ENCODE measurements around the gene SERTAD3.
"Not testable (repeated sequence)": the region's sequence is repeated elsewhere in the genome, so short reads cannot be mapped to it uniquely, and the experiment has no call there.

SERTAD3 gene

DNA sequence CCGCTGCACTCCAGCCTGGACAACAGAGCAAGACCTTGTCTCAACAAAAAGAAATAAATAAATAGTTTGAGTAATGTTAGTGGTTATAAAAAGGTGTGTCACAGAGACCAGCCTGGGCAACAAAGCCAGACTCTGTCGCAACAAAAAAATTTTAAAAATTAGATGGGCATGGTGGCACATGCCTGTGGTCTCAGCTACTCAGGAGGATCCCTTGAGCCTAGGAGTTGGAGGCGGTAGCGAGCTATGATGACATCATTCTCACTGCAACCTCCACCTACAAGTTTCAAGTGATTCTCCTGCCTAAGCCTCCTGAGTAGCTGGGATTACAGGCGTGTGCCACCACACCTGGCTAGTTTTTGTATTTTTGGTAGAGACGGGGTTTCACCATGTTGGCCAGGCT is 9.8 kb upstream of the SERTAD3 start:
- not testable (repeated sequence) for H3K9me3 ChIP-seq (ENCODE audit: low read length); H3K4me3 ChIP-seq (ENCODE audit: low read depth in 1 of 2, low read length in 2 of 2); H3K27ac ChIP-seq (ENCODE audit: low read depth, low read length); H3K4me1 ChIP-seq (ENCODE audit: insufficient read depth, low read length); H3K9ac ChIP-seq (ENCODE audit: low read length); H3K27me3 ChIP-seq (ENCODE audit: control insufficient read depth in 1 of 2, insufficient read depth in 2 of 2, low read length in 2 of 2)
- H3K36me3 ChIP-seq (ENCODE audit: insufficient read depth, low read length), result peaks cover 14% of the 10 kb centered on the region

- Histone ChIP-seq H3K4me3 (ENCODE audit: low read depth in 1 of 2, low read length in 2 of 2) (no peak overlapping the region), H3K9ac (ENCODE audit: low read length) (no peak overlapping the region), H3K36me3 (ENCODE audit: insufficient read depth, low read length) (peaks cover 15% of the 10 kb centered on the region), H3K27ac (ENCODE audit: low read depth, low read length) (no peak overlapping the region), H3K4me1 (ENCODE audit: insufficient read depth, low read length) (no peaks in the 10 kb centered on the region), H3K27me3 (ENCODE audit: control insufficient read depth in 1 of 2, insufficient read depth in 2 of 2, low read length in 2 of 2) (no peaks in the 10 kb centered on the region), H3K9me3 (ENCODE audit: low read length) (no peaks in the 10 kb centered on the region)
Measured at GRCh38 chr19:40453151-40453735, 9.1 kb upstream of the SERTAD3 start.

DNA sequence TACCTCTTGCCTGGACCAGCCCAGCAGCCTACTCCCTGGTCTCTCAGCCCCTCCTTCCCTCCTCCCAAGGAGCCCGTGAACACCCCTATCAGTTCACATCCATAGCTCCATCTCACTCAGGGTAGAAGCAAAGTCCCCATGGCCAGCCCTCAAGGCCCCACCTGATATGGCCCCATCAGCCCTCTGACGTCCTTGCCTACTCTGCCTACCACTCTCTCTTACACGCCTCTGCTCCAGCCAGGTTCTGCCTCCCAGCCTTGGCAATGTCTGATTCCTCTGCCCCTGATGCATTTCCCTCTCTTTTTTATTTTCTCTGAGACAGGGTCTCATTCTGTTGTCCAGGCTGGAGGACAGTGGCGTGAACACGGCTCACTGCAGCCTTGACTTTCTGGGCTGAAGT is 7.9 kb upstream of the SERTAD3 start:
- H3K9me3 ChIP-seq (ENCODE audit: low read length), result no peaks in the 10 kb centered on the region
- H3K36me3 ChIP-seq (ENCODE audit: insufficient read depth, low read length), result peaks cover 20% of the 10 kb centered on the region
- H3K27ac ChIP-seq (ENCODE audit: low read depth, low read length), result no peak overlapping the region
- H3K4me3 ChIP-seq (ENCODE audit: low read depth in 1 of 2, low read length in 2 of 2), result no peak overlapping the region
- H3K27me3 ChIP-seq (ENCODE audit: control insufficient read depth in 1 of 2, insufficient read depth in 2 of 2, low read length in 2 of 2), result no peaks in the 10 kb centered on the region
- H3K4me1 ChIP-seq (ENCODE audit: insufficient read depth, low read length), result no peaks in the 10 kb centered on the region
- no peak overlapping the region for H3K9ac ChIP-seq (ENCODE audit: low read length)

- peaks cover 20% of the 10 kb centered on the region for H3K36me3 ChIP-seq (ENCODE audit: insufficient read depth, low read length)
- no peaks in the 10 kb centered on the region for H3K9me3 ChIP-seq (ENCODE audit: low read length)
- H3K27ac ChIP-seq (ENCODE audit: low read depth, low read length), result no peak overlapping the region
- no peaks in the 10 kb centered on the region for H3K27me3 ChIP-seq (ENCODE audit: control insufficient read depth in 1 of 2, insufficient read depth in 2 of 2, low read length in 2 of 2)
- no peaks in the 10 kb centered on the region for H3K4me1 ChIP-seq (ENCODE audit: insufficient read depth, low read length)
- no peak overlapping the region for H3K4me3 ChIP-seq (ENCODE audit: low read depth in 1 of 2, low read length in 2 of 2)
- H3K9ac ChIP-seq (ENCODE audit: low read length), result no peak overlapping the region
Measured at GRCh38 chr19:40450664-40451063, 6.5 kb upstream of the SERTAD3 start.

- Histone ChIP-seq H3K4me1 (ENCODE audit: insufficient read depth, low read length) (no peaks in the 10 kb centered on the region), H3K9me3 (ENCODE audit: low read length) (no peaks in the 10 kb centered on the region), H3K27ac (ENCODE audit: low read depth, low read length) (no peak overlapping the region), H3K27me3 (ENCODE audit: control insufficient read depth in 1 of 2, insufficient read depth in 2 of 2, low read length in 2 of 2) (no peaks in the 10 kb centered on the region), H3K36me3 (ENCODE audit: insufficient read depth, low read length) (peaks cover 20% of the 10 kb centered on the region), H3K9ac (ENCODE audit: low read length) (no peak overlapping the region), H3K4me3 (ENCODE audit: low read depth in 1 of 2, low read length in 2 of 2) (no peak overlapping the region)
Measured at GRCh38 chr19:40449506-40449905, 5.4 kb upstream of the SERTAD3 start.

- Histone ChIP-seq H3K4me3 (ENCODE audit: low read depth in 1 of 2, low read length in 2 of 2) (no peak overlapping the region), H3K36me3 (ENCODE audit: insufficient read depth, low read length) (peaks cover 32% of the 10 kb centered on the region), H3K27ac (ENCODE audit: low read depth, low read length) (no peak overlapping the region), H3K9me3 (ENCODE audit: low read length) (no peaks in the 10 kb centered on the region), H3K27me3 (ENCODE audit: control insufficient read depth in 1 of 2, insufficient read depth in 2 of 2, low read length in 2 of 2) (no peaks in the 10 kb centered on the region), H3K9ac (ENCODE audit: low read length) (no peak overlapping the region), H3K4me1 (ENCODE audit: insufficient read depth, low read length) (peaks cover 15% of the 10 kb centered on the region)
Measured at GRCh38 chr19:40446263-40446784, 2.2 kb upstream of the SERTAD3 start.

GRCh38 chr19:40445780-40446262 is 1.7 kb upstream of the SERTAD3 start:
- Histone ChIP-seq H3K9ac (ENCODE audit: low read length) (no peak overlapping the region), H3K9me3 (ENCODE audit: low read length) (no peaks in the 10 kb centered on the region), H3K27ac (ENCODE audit: low read depth, low read length) (no peak overlapping the region), H3K4me3 (ENCODE audit: low read depth in 1 of 2, low read length in 2 of 2) (no peak overlapping the region), H3K27me3 (ENCODE audit: control insufficient read depth in 1 of 2, insufficient read depth in 2 of 2, low read length in 2 of 2) (no peaks in the 10 kb centered on the region), H3K36me3 (ENCODE audit: insufficient read depth, low read length) (peaks cover 33% of the 10 kb centered on the region), H3K4me1 (ENCODE audit: insufficient read depth, low read length) (peaks cover 20% of the 10 kb centered on the region)

DNA sequence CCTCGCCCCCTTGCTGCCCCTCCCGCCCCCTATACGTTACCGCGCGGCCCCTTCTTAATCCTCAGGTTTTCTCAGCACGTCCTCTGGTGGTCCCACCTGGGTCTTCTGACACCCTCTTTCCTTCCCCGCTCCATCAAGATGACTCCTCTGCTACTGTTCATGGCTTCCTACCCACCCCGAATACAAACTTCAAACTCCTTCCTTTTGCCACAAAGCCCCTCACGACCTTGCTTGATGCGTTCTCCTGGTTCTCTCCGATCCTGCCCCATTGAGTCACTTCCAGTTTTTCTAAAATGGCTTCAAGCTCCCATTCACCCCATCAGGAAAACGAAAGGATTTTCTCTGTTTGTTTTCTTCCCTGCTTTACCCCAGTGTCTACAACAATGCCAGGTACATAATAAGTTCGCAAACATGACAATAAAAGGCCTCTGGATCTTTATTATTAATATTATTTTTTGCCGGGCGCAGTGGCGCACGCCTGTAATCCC is 734 bp upstream of the SERTAD3 start:
- Histone ChIP-seq H3K4me1 (ENCODE audit: insufficient read depth, low read length) (peaks cover 29% of the 10 kb centered on the region), H3K27me3 (ENCODE audit: control insufficient read depth in 1 of 2, insufficient read depth in 2 of 2, low read length in 2 of 2) (no peaks in the 10 kb centered on the region), H3K36me3 (ENCODE audit: insufficient read depth, low read length) (peaks cover 38% of the 10 kb centered on the region), H3K9ac (ENCODE audit: low read length) (peak overlapping the region; percentile 74), H3K9me3 (ENCODE audit: low read length) (no peaks in the 10 kb centered on the region), H3K4me3 (ENCODE audit: low read depth in 1 of 2, low read length in 2 of 2) (peak overlapping the region; percentile 90 to 100), H3K27ac (ENCODE audit: low read depth, low read length) (peak overlapping the region; percentile 97)

DNA sequence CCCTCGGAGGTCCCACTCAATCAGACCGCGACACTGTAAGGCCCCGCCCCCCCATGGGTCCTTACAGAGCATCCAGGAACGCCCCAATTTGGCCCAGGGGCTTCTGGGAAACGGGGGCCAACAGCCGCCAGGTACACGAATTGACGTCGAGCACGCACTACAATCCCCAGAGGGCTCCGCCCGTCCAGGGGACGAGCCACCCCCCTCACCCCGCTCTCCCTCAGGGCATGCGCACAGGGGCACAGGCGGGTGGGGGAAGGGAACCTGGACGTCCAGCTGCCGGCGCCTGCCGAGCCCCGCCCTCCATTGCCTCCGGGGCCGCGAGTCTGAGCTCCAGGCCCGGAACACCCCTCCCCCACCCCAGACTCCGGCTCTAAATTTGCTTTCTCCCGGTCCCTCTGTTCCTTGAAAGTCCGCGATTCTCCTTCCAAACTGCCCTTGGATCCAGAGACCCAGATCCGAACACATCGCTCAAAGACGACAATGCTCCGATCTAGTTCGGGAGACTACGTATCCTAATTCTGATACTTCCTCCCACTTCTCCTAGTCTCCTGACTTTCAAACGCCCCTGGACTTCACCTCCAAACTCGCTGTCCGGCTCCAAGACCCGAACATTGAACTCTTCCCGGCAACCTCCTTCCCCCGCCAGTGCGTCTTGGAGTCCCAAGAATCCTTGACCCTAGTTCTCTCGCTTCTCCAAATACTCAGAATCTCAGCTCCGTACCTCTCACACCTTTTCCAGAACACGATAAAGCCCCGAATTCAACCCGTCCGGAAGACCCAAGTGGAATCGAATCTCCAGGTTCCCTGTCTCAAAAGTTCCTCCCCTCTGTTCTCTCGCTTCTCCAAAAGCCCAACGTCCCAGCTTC is 770 bp downstream of the SERTAD3 start:
- Histone ChIP-seq H3K9me3 (ENCODE audit: low read length) (no peaks in the 10 kb centered on the region), H3K9ac (ENCODE audit: low read length) (peak overlapping the region; percentile 100), H3K27me3 (ENCODE audit: control insufficient read depth in 1 of 2, insufficient read depth in 2 of 2, low read length in 2 of 2) (no peaks in the 10 kb centered on the region), H3K27ac (ENCODE audit: low read depth, low read length) (peak overlapping the region; percentile 97), H3K4me3 (ENCODE audit: low read depth in 1 of 2, low read length in 2 of 2) (peak overlapping the region; percentile 90 to 100), H3K36me3 (ENCODE audit: insufficient read depth, low read length) (peaks cover 33% of the 10 kb centered on the region), H3K4me1 (ENCODE audit: insufficient read depth, low read length) (peaks cover 30% of the 10 kb centered on the region)

- H3K36me3 ChIP-seq (ENCODE audit: insufficient read depth, low read length), result peaks cover 25% of the 10 kb centered on the region
Measured at GRCh38 chr19:40442328-40443130, 1.6 kb downstream of the SERTAD3 start.

DNA sequence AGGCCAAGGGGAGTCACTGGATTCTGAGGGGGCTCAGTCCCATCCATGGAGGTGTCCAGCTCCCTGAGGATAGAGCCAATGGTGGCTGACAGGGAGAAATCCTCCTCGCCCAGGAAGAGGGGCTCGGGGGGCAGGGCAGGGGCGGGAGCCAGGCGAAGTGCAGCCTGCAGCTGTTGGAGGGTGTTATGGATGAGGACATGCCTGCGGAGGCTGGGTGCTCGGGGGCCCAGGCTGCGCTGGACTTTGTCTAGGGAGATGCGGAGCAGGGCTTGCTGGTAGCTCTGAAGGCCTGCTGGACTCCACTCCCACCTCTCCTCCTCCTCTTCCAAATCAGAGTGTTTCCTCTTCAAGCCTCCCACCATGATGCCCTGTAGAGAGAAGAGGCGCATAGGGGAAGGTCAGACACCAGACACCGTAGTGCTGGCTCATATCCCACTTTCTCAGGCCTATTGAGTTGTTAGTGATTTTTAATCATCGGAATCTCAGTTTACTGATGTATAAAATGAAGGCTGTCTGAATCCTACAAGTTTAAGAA is 2.3 kb downstream of the SERTAD3 start:
- Histone ChIP-seq H3K36me3 (ENCODE audit: insufficient read depth, low read length) (peaks cover 25% of the 10 kb centered on the region), H3K27ac (ENCODE audit: low read depth, low read length) (no peak overlapping the region), H3K4me1 (ENCODE audit: insufficient read depth, low read length) (peaks cover 30% of the 10 kb centered on the region), H3K27me3 (ENCODE audit: control insufficient read depth in 1 of 2, insufficient read depth in 2 of 2, low read length in 2 of 2) (no peaks in the 10 kb centered on the region), H3K9me3 (ENCODE audit: low read length) (no peaks in the 10 kb centered on the region), H3K4me3 (ENCODE audit: low read depth in 1 of 2, low read length in 2 of 2) (peak overlapping the region in 1 of 2 donors; percentile 100), H3K9ac (ENCODE audit: low read length) (peak overlapping the region; percentile 74)

More at GRCh38 chr19:40442328-40443130, 1.6 kb downstream of the SERTAD3 start:
- peaks cover 30% of the 10 kb centered on the region for H3K4me1 ChIP-seq (ENCODE audit: insufficient read depth, low read length)
- H3K27me3 ChIP-seq (ENCODE audit: control insufficient read depth in 1 of 2, insufficient read depth in 2 of 2, low read length in 2 of 2), result no peaks in the 10 kb centered on the region
- H3K27ac ChIP-seq (ENCODE audit: low read depth, low read length), result peak overlapping the region; percentile 97
- H3K4me3 ChIP-seq (ENCODE audit: low read depth in 1 of 2, low read length in 2 of 2), result peak overlapping the region; percentile 90 to 100
- H3K9me3 ChIP-seq (ENCODE audit: low read length), result no peaks in the 10 kb centered on the region
- peak overlapping the region; percentile 74 for H3K9ac ChIP-seq (ENCODE audit: low read length)
